Measurements from ENCODE around the gene WNT9A. TPM values are rescaled to one million over a fixed set of nuclear protein-coding genes. Genes with fewer than 3 reads are reported as not detected.

The WNT9A gene
- total and polyA plus RNA-seq, 2 experiments from 2014 or later, result 1.4 TPM; not detected in 1

DNA sequence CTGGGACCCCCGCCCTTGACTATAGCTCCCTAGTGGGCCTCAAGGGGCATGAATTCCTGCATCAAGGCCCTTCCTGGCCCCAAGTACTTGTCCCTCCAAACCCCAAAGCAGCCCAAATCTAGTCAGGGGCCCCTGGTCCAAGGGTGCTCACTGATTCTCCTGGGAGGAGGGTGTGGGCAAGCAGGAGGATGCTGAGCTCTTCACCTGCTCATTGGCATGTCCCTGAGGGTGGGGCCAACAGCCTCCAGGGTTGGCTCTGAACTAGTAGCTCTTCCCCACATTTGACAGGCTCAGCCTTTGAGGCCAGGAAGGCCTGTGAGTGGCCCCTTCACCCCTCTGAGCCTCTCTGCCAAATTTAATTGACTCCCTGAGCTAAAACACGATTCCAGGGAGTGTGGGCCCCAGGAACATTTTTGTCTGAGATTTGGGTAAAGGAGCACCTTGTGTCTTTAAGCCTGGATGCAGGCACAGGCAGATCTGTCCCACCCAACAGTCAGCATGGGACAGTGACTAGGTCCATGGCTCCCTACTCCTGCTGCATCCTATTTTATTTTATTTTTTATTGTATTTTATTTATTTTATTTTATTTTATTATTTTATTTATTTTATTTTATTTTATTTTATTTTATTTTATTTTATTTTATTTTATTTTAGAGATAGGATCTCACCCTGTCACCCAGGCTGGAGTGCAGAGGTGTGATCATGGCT is 11.0 kb upstream of the WNT9A start:
- H3K4me1 ChIP-seq (ENCODE audit: low read depth), result no peaks in the 10 kb centered on the region
- H3K36me3 ChIP-seq, result no peaks in the 10 kb centered on the region
- TF ChIP-seq, protein P1, sequence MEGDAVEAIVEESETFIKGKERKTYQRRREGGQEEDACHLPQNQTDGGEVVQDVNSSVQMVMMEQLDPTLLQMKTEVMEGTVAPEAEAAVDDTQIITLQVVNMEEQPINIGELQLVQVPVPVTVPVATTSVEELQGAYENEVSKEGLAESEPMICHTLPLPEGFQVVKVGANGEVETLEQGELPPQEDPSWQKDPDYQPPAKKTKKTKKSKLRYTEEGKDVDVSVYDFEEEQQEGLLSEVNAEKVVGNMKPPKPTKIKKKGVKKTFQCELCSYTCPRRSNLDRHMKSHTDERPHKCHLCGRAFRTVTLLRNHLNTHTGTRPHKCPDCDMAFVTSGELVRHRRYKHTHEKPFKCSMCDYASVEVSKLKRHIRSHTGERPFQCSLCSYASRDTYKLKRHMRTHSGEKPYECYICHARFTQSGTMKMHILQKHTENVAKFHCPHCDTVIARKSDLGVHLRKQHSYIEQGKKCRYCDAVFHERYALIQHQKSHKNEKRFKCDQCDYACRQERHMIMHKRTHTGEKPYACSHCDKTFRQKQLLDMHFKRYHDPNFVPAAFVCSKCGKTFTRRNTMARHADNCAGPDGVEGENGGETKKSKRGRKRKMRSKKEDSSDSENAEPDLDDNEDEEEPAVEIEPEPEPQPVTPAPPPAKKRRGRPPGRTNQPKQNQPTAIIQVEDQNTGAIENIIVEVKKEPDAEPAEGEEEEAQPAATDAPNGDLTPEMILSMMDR (IDR thresholded peaks at IDR 0.05; ENCODE audit: low read depth, low read length), result no peak
- H3K9me3 ChIP-seq (ENCODE audit: low read depth), result no peaks in the 10 kb centered on the region
- H3K27ac ChIP-seq, result no peak overlapping the region
- no peak for DNase-seq (ENCODE audit: low read depth in 1 of 2, low spot score in 1 of 2)
- no peak overlapping the region for H3K4me3 ChIP-seq
- H3K27me3 ChIP-seq, result no peaks in the 10 kb centered on the region

DNA sequence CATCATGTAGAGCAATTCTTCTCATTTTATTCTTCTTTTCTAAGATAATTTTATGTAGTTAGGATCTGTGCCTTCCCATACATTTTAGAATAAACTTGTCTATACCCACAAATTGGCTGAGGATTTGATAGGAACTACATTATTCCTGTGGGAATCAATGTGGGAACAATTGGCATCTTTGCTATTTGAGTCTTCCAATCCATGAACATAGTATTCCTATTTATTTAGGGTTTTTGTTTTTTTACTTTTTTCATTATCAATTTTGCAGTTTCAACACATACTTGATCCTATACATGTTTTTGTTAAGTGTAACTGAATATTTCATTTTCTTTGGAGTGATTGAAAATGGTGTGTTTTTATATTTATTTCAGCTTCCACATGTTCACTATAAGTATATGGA is 8.1 kb upstream of the WNT9A start:
- Histone ChIP-seq H3K9me3 (ENCODE audit: low read depth) (no peaks in the 10 kb centered on the region), H3K27me3 (peaks cover 2% of the 10 kb centered on the region), H3K36me3 (no peaks in the 10 kb centered on the region), H3K4me1 (ENCODE audit: low read depth) (no peaks in the 10 kb centered on the region), H3K27ac (no peak overlapping the region), H3K4me3 (no peak overlapping the region)
- TF ChIP-seq, protein P1 (IDR thresholded peaks at IDR 0.05; ENCODE audit: low read depth, low read length), result no peak
- DNase-seq (ENCODE audit: low read depth in 1 of 2, low spot score in 1 of 2), result no peak

DNA sequence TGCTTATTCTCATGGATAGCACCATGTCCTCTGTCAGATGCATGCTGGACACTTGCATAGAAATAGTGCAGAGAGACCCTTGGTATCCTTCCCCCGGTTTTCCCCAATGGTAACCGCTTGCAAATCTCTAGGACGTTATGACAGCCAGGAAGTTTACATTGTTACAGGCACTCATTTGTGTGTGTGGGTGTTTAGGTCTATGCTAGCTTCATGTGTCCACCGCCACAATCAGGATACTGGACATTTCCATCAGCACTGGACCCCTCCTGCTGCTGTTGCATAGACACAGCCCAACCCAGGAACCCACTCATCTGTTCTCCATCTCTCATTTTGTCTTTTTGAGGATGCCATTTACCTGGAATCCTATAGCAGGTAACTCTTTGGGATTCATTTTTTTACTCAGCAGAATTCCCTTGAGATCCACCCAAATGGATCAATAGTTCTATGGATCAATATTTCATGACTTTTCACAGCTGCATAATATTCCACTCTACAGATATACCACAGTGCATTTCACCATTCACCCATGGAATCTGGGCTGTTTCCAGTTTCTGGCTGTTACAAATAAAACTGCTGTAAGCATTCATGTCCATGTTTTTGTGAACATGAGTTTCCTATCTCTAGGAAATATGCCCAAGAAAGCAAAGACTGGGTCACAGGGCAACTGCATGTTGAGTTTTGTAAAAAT is 6.6 kb upstream of the WNT9A start:
- Histone ChIP-seq H3K4me1 (ENCODE audit: low read depth) (no peaks in the 10 kb centered on the region), H3K27ac (no peak overlapping the region), H3K27me3 (peaks cover 14% of the 10 kb centered on the region), H3K9me3 (ENCODE audit: low read depth) (no peaks in the 10 kb centered on the region), H3K4me3 (no peak overlapping the region), H3K36me3 (no peaks in the 10 kb centered on the region)
- TF ChIP-seq, protein P1 (IDR thresholded peaks at IDR 0.05; ENCODE audit: low read depth, low read length), result no peak
- no peak for DNase-seq (ENCODE audit: low read depth in 1 of 2, low spot score in 1 of 2)

DNA sequence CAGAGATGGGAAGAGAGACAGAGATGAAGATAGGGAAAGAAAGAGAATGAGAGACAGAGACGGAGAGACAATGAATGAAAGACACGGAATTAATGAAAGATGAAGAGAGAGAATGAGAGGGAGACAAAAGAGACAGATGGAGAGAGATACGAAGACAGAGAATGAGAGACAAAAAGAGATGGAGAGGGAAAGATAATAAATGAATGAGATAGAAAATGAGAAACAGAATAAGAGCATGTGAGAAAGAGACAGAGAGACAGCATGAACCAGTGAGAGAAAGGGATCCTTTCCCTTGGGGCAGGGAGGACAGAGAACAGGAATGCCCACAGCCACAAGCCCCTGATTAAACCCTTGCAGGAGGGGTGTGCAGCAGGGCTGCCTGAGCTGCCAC is 5.3 kb upstream of the WNT9A start:
- Histone ChIP-seq H3K9me3 (ENCODE audit: low read depth) (no peaks in the 10 kb centered on the region), H3K27me3 (peaks cover 25% of the 10 kb centered on the region), H3K27ac (no peak overlapping the region), H3K4me1 (ENCODE audit: low read depth) (no peaks in the 10 kb centered on the region), H3K4me3 (no peak overlapping the region), H3K36me3 (no peaks in the 10 kb centered on the region)
- no peak for DNase-seq (ENCODE audit: low read depth in 1 of 2, low spot score in 1 of 2)
- TF ChIP-seq, protein P1 (IDR thresholded peaks at IDR 0.05; ENCODE audit: low read depth, low read length), result no peak

DNA sequence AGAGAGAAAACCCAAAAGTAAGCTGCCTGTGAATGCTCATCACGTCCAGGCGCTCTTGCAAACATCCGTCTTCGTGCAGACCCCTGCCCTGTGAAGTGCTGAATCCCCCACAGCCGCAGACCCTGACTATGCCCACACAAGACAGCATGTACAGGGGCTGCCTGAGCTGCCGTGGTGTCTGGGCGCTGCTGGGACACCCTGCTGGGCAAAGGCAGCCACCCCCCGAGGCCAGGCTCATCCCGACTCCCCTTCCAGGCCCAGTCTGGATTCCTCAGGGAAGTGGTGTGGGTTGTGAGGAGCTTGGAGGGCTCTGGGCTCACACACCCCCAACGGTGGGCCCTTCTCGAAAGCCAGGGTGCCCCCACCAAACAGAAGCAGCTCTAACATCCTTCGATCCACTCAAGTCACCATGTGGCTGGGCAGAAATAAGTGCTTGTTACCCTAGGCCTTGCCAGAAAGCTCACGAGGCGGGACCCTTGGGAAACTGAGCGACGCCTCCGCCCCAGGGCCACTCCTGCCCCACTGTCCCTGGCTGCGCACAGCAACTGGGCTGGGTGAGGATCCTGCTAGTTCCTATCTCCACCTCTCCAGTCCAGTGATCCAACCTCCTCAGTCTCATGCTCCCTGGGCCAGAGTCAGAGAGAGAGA is 4.8 kb upstream of the WNT9A start:
- Histone ChIP-seq H3K4me1 (ENCODE audit: low read depth) (no peaks in the 10 kb centered on the region), H3K4me3 (no peak overlapping the region), H3K9me3 (ENCODE audit: low read depth) (no peaks in the 10 kb centered on the region), H3K27me3 (peaks cover 25% of the 10 kb centered on the region), H3K27ac (no peak overlapping the region), H3K36me3 (no peaks in the 10 kb centered on the region)
- DNase-seq (ENCODE audit: low read depth in 1 of 2, low spot score in 1 of 2), result no peak
- TF ChIP-seq, protein P1 (IDR thresholded peaks at IDR 0.05; ENCODE audit: low read depth, low read length), result no peak

Measured in cardiac muscle cell (in vitro differentiated cells and primary cell).